ENCODE results near the gene MYO18A.
"Not testable (repeated sequence)": the region's sequence is repeated elsewhere in the genome, so short reads cannot be mapped to it uniquely, and the experiment has no call there.

The MYO18A gene

GRCh38 chr17:29149431-29150064 lies 30.6 kb downstream of the MYO18A start:
- Histone ChIP-seq H3K27ac (ENCODE audit: insufficient read depth, low read length, poor library complexity, severe bottlenecking) (peak overlapping the region; percentile 67), H3K27me3 (replicated peaks; ENCODE audit: control insufficient read depth, insufficient read depth, low read length, poor library complexity, severe bottlenecking) (no peaks in the 10 kb centered on the region), H3K9me3 (ENCODE audit: control insufficient read depth, low read length) (no peaks in the 10 kb centered on the region), H3K4me1 (ENCODE audit: control insufficient read depth, insufficient read depth, low read length, poor library complexity, severe bottlenecking) (peaks cover 20% of the 10 kb centered on the region), H3K36me3 (ENCODE audit: control insufficient read depth, insufficient read depth, low read length) (no peaks in the 10 kb centered on the region), H3K4me3 (ENCODE audit: insufficient read depth, low read depth, low read length, poor library complexity, severe bottlenecking) (peak overlapping the region; percentile 54)
- DNase-seq, result no peak

GRCh38 chr17:29148790-29149430 lies 31.3 kb downstream of the MYO18A start:
- no peaks in the 10 kb centered on the region for H3K27me3 ChIP-seq (replicated peaks; ENCODE audit: control insufficient read depth, insufficient read depth, low read length, poor library complexity, severe bottlenecking)
- H3K4me1 ChIP-seq (ENCODE audit: control insufficient read depth, insufficient read depth, low read length, poor library complexity, severe bottlenecking), result peaks cover 18% of the 10 kb centered on the region
- peak overlapping the region; percentile 54 for H3K4me3 ChIP-seq (ENCODE audit: insufficient read depth, low read depth, low read length, poor library complexity, severe bottlenecking)
- no peaks in the 10 kb centered on the region for H3K36me3 ChIP-seq (ENCODE audit: control insufficient read depth, insufficient read depth, low read length)
- DNase-seq, result peak; percentile 83 to 89 (median 87)
- H3K9me3 ChIP-seq (ENCODE audit: control insufficient read depth, low read length), result no peaks in the 10 kb centered on the region
- peak overlapping the region; percentile 67 for H3K27ac ChIP-seq (ENCODE audit: insufficient read depth, low read length, poor library complexity, severe bottlenecking)

- no peak for DNase-seq
- Histone ChIP-seq H3K4me3 (ENCODE audit: insufficient read depth, low read depth, low read length, poor library complexity, severe bottlenecking) (peak overlapping the region; percentile 54), H3K4me1 (ENCODE audit: control insufficient read depth, insufficient read depth, low read length, poor library complexity, severe bottlenecking) (peaks cover 21% of the 10 kb centered on the region), H3K9me3 (ENCODE audit: control insufficient read depth, low read length) (no peaks in the 10 kb centered on the region), H3K27ac (ENCODE audit: insufficient read depth, low read length, poor library complexity, severe bottlenecking) (peak overlapping the region; percentile 67), H3K36me3 (ENCODE audit: control insufficient read depth, insufficient read depth, low read length) (no peaks in the 10 kb centered on the region), H3K27me3 (replicated peaks; ENCODE audit: control insufficient read depth, insufficient read depth, low read length, poor library complexity, severe bottlenecking) (no peaks in the 10 kb centered on the region)
These were observed 31.9 kb downstream of the MYO18A start for GRCh38 chr17:29148257-29148789.

- Histone ChIP-seq H3K4me1 (ENCODE audit: control insufficient read depth, insufficient read depth, low read length, poor library complexity, severe bottlenecking) (peaks cover 21% of the 10 kb centered on the region), H3K27me3 (replicated peaks; ENCODE audit: control insufficient read depth, insufficient read depth, low read length, poor library complexity, severe bottlenecking) (no peaks in the 10 kb centered on the region), H3K36me3 (ENCODE audit: control insufficient read depth, insufficient read depth, low read length) (no peaks in the 10 kb centered on the region), H3K9me3 (ENCODE audit: control insufficient read depth, low read length) (no peaks in the 10 kb centered on the region), H3K27ac (ENCODE audit: insufficient read depth, low read length, poor library complexity, severe bottlenecking) (no peak overlapping the region), H3K4me3 (ENCODE audit: insufficient read depth, low read depth, low read length, poor library complexity, severe bottlenecking) (no peak overlapping the region)
- DNase-seq, result no peak
These were observed 32.5 kb downstream of the MYO18A start for GRCh38 chr17:29147682-29148081.

- H3K36me3 ChIP-seq (ENCODE audit: control insufficient read depth, insufficient read depth, low read length); H3K27me3 ChIP-seq (replicated peaks; ENCODE audit: control insufficient read depth, insufficient read depth, low read length, poor library complexity, severe bottlenecking); H3K4me3 ChIP-seq (ENCODE audit: insufficient read depth, low read depth, low read length, poor library complexity, severe bottlenecking); H3K9me3 ChIP-seq (ENCODE audit: control insufficient read depth, low read length); H3K27ac ChIP-seq (ENCODE audit: insufficient read depth, low read length, poor library complexity, severe bottlenecking); DNase-seq: not testable (repeated sequence)
- H3K4me1 ChIP-seq (ENCODE audit: control insufficient read depth, insufficient read depth, low read length, poor library complexity, severe bottlenecking), result peaks cover 21% of the 10 kb centered on the region
These were observed 33.0 kb downstream of the MYO18A start for GRCh38 chr17:29147228-29147627.

- no peaks in the 10 kb centered on the region for H3K36me3 ChIP-seq (ENCODE audit: control insufficient read depth, insufficient read depth, low read length)
- peaks cover 24% of the 10 kb centered on the region for H3K4me1 ChIP-seq (ENCODE audit: control insufficient read depth, insufficient read depth, low read length, poor library complexity, severe bottlenecking)
- H3K9me3 ChIP-seq (ENCODE audit: control insufficient read depth, low read length), result no peaks in the 10 kb centered on the region
- no peak for DNase-seq
- H3K27ac ChIP-seq (ENCODE audit: insufficient read depth, low read length, poor library complexity, severe bottlenecking), result no peak overlapping the region
- no peaks in the 10 kb centered on the region for H3K27me3 ChIP-seq (replicated peaks; ENCODE audit: control insufficient read depth, insufficient read depth, low read length, poor library complexity, severe bottlenecking)
- H3K4me3 ChIP-seq (ENCODE audit: insufficient read depth, low read depth, low read length, poor library complexity, severe bottlenecking), result no peak overlapping the region
These were observed 33.7 kb downstream of the MYO18A start for GRCh38 chr17:29146369-29146972.

GRCh38 chr17:29145289-29146073 lies 34.7 kb downstream of the MYO18A start:
- DNase-seq, result peak; percentile 47 to 55 (median 47)
- no peak overlapping the region for H3K4me3 ChIP-seq (ENCODE audit: insufficient read depth, low read depth, low read length, poor library complexity, severe bottlenecking)

GRCh38 chr17:29143894-29144293 lies 36.3 kb downstream of the MYO18A start:
- Histone ChIP-seq H3K4me1 (ENCODE audit: control insufficient read depth, insufficient read depth, low read length, poor library complexity, severe bottlenecking) (peaks cover 34% of the 10 kb centered on the region), H3K4me3 (ENCODE audit: insufficient read depth, low read depth, low read length, poor library complexity, severe bottlenecking) (no peak overlapping the region), H3K9me3 (ENCODE audit: control insufficient read depth, low read length) (no peaks in the 10 kb centered on the region), H3K27ac (ENCODE audit: insufficient read depth, low read length, poor library complexity, severe bottlenecking) (no peak overlapping the region), H3K27me3 (replicated peaks; ENCODE audit: control insufficient read depth, insufficient read depth, low read length, poor library complexity, severe bottlenecking) (no peaks in the 10 kb centered on the region), H3K36me3 (ENCODE audit: control insufficient read depth, insufficient read depth, low read length) (no peaks in the 10 kb centered on the region)
- DNase-seq, result no peak

More at GRCh38 chr17:29145289-29146073, 34.7 kb downstream of the MYO18A start:
- H3K27ac ChIP-seq (ENCODE audit: insufficient read depth, low read length, poor library complexity, severe bottlenecking), result peak overlapping the region; percentile 32
- H3K27me3 ChIP-seq (replicated peaks; ENCODE audit: control insufficient read depth, insufficient read depth, low read length, poor library complexity, severe bottlenecking), result no peaks in the 10 kb centered on the region
- peaks cover 31% of the 10 kb centered on the region for H3K4me1 ChIP-seq (ENCODE audit: control insufficient read depth, insufficient read depth, low read length, poor library complexity, severe bottlenecking)
- no peaks in the 10 kb centered on the region for H3K9me3 ChIP-seq (ENCODE audit: control insufficient read depth, low read length)
- no peaks in the 10 kb centered on the region for H3K36me3 ChIP-seq (ENCODE audit: control insufficient read depth, insufficient read depth, low read length)

GRCh38 chr17:29141514-29141876 lies 38.7 kb downstream of the MYO18A start:
- peak overlapping the region; percentile 84 for H3K27ac ChIP-seq (ENCODE audit: insufficient read depth, low read length, poor library complexity, severe bottlenecking)
- no peak for DNase-seq

More at GRCh38 chr17:29141514-29141876, 38.7 kb downstream of the MYO18A start:
- Histone ChIP-seq H3K4me3 (ENCODE audit: insufficient read depth, low read depth, low read length, poor library complexity, severe bottlenecking) (peak overlapping the region; percentile 58), H3K36me3 (ENCODE audit: control insufficient read depth, insufficient read depth, low read length) (peaks cover 11% of the 10 kb centered on the region), H3K27me3 (replicated peaks; ENCODE audit: control insufficient read depth, insufficient read depth, low read length, poor library complexity, severe bottlenecking) (no peaks in the 10 kb centered on the region), H3K4me1 (ENCODE audit: control insufficient read depth, insufficient read depth, low read length, poor library complexity, severe bottlenecking) (peaks cover 56% of the 10 kb centered on the region), H3K9me3 (ENCODE audit: control insufficient read depth, low read length) (no peaks in the 10 kb centered on the region)
